Effector memory CD8-positive, alpha-beta T cell (primary cell): ENCODE data around the gene ESPN.
A peak's percentile ranks its signal among the peaks of the same experiment; 100 is the strongest.
"Not testable (repeated sequence)": the region's sequence is repeated elsewhere in the genome, so short reads cannot be mapped to it uniquely, and the experiment has no call there.

Source experiments
- ATAC-seq: fragments of 150-1000 bp; cut with Tn5 transposase; replicated peaks from 2 replicates; pipeline ENCODE4 v1.10.0; 2021; ENCODE audit warnings: mild to moderate bottlenecking, moderate library complexity
- DNase-seq, 3 experiments: peaks; one replicate each; pipeline ENCODE4 v3.0.0; 2021
- H3K27ac Mint-ChIP-seq, 2 donors: one replicate each; pipeline ENCODE4 v1.8.0; 2022; ENCODE audit warnings: mild to moderate bottlenecking in 2 of 2, mixed read lengths in 2 of 2, moderate library complexity in 2 of 2
- H3K27me3 Mint-ChIP-seq, 2 donors: one replicate each; pipeline ENCODE4 v1.8.0; 2022; ENCODE audit warnings: mixed read lengths in 2 of 2
- H3K36me3 Mint-ChIP-seq: one replicate; pipeline ENCODE4 v1.8.0; 2022; ENCODE audit warnings: mild to moderate bottlenecking, moderate library complexity, mixed read lengths; ENCODE audit not compliant: insufficient read depth
- H3K4me1 Mint-ChIP-seq, 2 donors: one replicate each; pipeline ENCODE4 v1.8.0; 2022; ENCODE audit warnings: low read depth in 2 of 2, mixed read lengths in 2 of 2
- H3K4me3 Mint-ChIP-seq, 2 donors: one replicate each; pipeline ENCODE4 v1.8.0; 2022; ENCODE audit warnings: mild to moderate bottlenecking in 2 of 2, mixed read lengths in 2 of 2, moderate library complexity in 2 of 2
- H3K9me3 Mint-ChIP-seq, 2 donors: one replicate each; pipeline ENCODE4 v1.8.0; 2022; ENCODE audit warnings: mixed read lengths in 2 of 2

Gene ESPN

GRCh38 chr1:6395130-6395529 lies 29.4 kb upstream of the ESPN start:
- not testable (repeated sequence) for H3K36me3 Mint-ChIP-seq, DNase-seq, H3K9me3 Mint-ChIP-seq, H3K27me3 Mint-ChIP-seq, ATAC-seq
- Mint-ChIP-seq H3K4me3 (peak overlapping the region; percentile 10 to 13), H3K27ac (peak overlapping the region in 1 of 2 donors; percentile 90), H3K4me1 (peaks cover 12 to 23% of the 10 kb centered on the region in 2 donors)

- not testable (repeated sequence) for DNase-seq, H3K27me3 Mint-ChIP-seq, H3K27ac Mint-ChIP-seq, ATAC-seq, H3K36me3 Mint-ChIP-seq, H3K4me3 Mint-ChIP-seq, H3K9me3 Mint-ChIP-seq
- peaks cover 12 to 23% of the 10 kb centered on the region in 2 donors for H3K4me1 Mint-ChIP-seq
Observed at GRCh38 chr1:6395781-6396244, 28.8 kb upstream of the ESPN start.

GRCh38 chr1:6396998-6397397 lies 27.6 kb upstream of the ESPN start:
- peaks cover 9% of the 10 kb centered on the region for H3K36me3 Mint-ChIP-seq
- no peaks in the 10 kb centered on the region for H3K9me3 Mint-ChIP-seq
- H3K27me3 Mint-ChIP-seq: no peaks in the 10 kb centered on the region
- no peak for ATAC-seq
- DNase-seq: no peak
- H3K4me1 Mint-ChIP-seq: peaks cover 12 to 20% of the 10 kb centered on the region in 2 donors
- peak overlapping the region in 1 of 2 donors; percentile 87 for H3K27ac Mint-ChIP-seq
- H3K4me3 Mint-ChIP-seq: peak overlapping the region in 1 of 2 donors; percentile 50

GRCh38 chr1:6397844-6398441 lies 26.6 kb upstream of the ESPN start:
- Mint-ChIP-seq H3K27me3 (no peaks in the 10 kb centered on the region), H3K9me3 (no peaks in the 10 kb centered on the region), H3K27ac (no peak overlapping the region), H3K4me3 (no peak overlapping the region), H3K4me1 (peaks cover 6 to 13% of the 10 kb centered on the region in 2 donors), H3K36me3 (peaks cover 4% of the 10 kb centered on the region)
- ATAC-seq: no peak
- DNase-seq: no peak

GRCh38 chr1:6399294-6399693 lies 25.3 kb upstream of the ESPN start:
- Mint-ChIP-seq H3K9me3 (no peaks in the 10 kb centered on the region), H3K27ac (no peak overlapping the region), H3K27me3 (no peaks in the 10 kb centered on the region), H3K36me3 (no peaks in the 10 kb centered on the region), H3K4me3 (no peak overlapping the region), H3K4me1 (peaks cover under 1 to 6% of the 10 kb centered on the region in 2 donors)
- ATAC-seq (no peak), DNase-seq (no peak)

GRCh38 chr1:6401673-6402072 lies 22.9 kb upstream of the ESPN start:
- no peaks in the 10 kb centered on the region for H3K36me3 Mint-ChIP-seq
- ATAC-seq (no peak), DNase-seq (no peak)

GRCh38 chr1:6408023-6408422 lies 16.6 kb upstream of the ESPN start:
- DNase-seq (no peak), ATAC-seq (no peak)
- no peak overlapping the region for H3K4me3 Mint-ChIP-seq
- no peak overlapping the region for H3K27ac Mint-ChIP-seq
- H3K9me3 Mint-ChIP-seq: no peaks in the 10 kb centered on the region
- H3K36me3 Mint-ChIP-seq: peaks cover 8% of the 10 kb centered on the region
- peaks cover 11 to 23% of the 10 kb centered on the region in 2 donors for H3K27me3 Mint-ChIP-seq
- peaks cover 0 to 4% of the 10 kb centered on the region in 2 donors for H3K4me1 Mint-ChIP-seq

More at GRCh38 chr1:6401673-6402072, 22.9 kb upstream of the ESPN start:
- Mint-ChIP-seq H3K27ac (no peak overlapping the region), H3K4me1 (peaks cover 0 to 4% of the 10 kb centered on the region in 2 donors), H3K4me3 (no peak overlapping the region), H3K27me3 (no peaks in the 10 kb centered on the region), H3K9me3 (no peaks in the 10 kb centered on the region)

GRCh38 chr1:6409053-6409452 lies 15.5 kb upstream of the ESPN start:
- Mint-ChIP-seq H3K4me3 (no peak overlapping the region), H3K9me3 (no peaks in the 10 kb centered on the region), H3K27me3 (peaks cover 21 to 33% of the 10 kb centered on the region in 2 donors), H3K27ac (no peak overlapping the region), H3K4me1 (peaks cover 0 to 4% of the 10 kb centered on the region in 2 donors), H3K36me3 (peaks cover 8% of the 10 kb centered on the region)
- DNase-seq (no peak), ATAC-seq (no peak)

- H3K36me3 Mint-ChIP-seq: peaks cover 8% of the 10 kb centered on the region
- no peak overlapping the region for H3K27ac Mint-ChIP-seq
- H3K4me1 Mint-ChIP-seq: peaks cover 0 to 7% of the 10 kb centered on the region in 2 donors
- DNase-seq: no peak
- peaks cover 27 to 40% of the 10 kb centered on the region in 2 donors for H3K27me3 Mint-ChIP-seq
- ATAC-seq: no peak
- no peaks in the 10 kb centered on the region for H3K9me3 Mint-ChIP-seq
- H3K4me3 Mint-ChIP-seq: no peak overlapping the region
Observed at GRCh38 chr1:6409733-6410132, 14.8 kb upstream of the ESPN start.

- Mint-ChIP-seq H3K9me3 (no peaks in the 10 kb centered on the region), H3K36me3 (peaks cover 8% of the 10 kb centered on the region), H3K27ac (no peak overlapping the region), H3K27me3 (peaks cover 30 to 46% of the 10 kb centered on the region in 2 donors), H3K4me3 (no peak overlapping the region), H3K4me1 (peaks cover 0 to 5% of the 10 kb centered on the region in 2 donors)
- DNase-seq: no peak
- no peak for ATAC-seq
Observed at GRCh38 chr1:6410248-6410893, 14.2 kb upstream of the ESPN start.

- Mint-ChIP-seq H3K27ac (no peak overlapping the region), H3K4me3 (no peak overlapping the region), H3K9me3 (no peaks in the 10 kb centered on the region), H3K4me1 (peaks cover 0 to 5% of the 10 kb centered on the region in 2 donors), H3K36me3 (peaks cover 4% of the 10 kb centered on the region), H3K27me3 (peaks cover 54 to 71% of the 10 kb centered on the region in 2 donors)
- DNase-seq (no peak), ATAC-seq (no peak)
Observed at GRCh38 chr1:6412896-6413295, 11.7 kb upstream of the ESPN start.

GRCh38 chr1:6414443-6414844 lies 10.1 kb upstream of the ESPN start:
- H3K4me1 Mint-ChIP-seq: peaks cover 0 to 6% of the 10 kb centered on the region in 2 donors
- H3K4me3 Mint-ChIP-seq: no peak overlapping the region
- H3K9me3 Mint-ChIP-seq: no peaks in the 10 kb centered on the region
- peak; percentile 71 for ATAC-seq
- no peaks in the 10 kb centered on the region for H3K36me3 Mint-ChIP-seq
- peaks cover 56 to 79% of the 10 kb centered on the region in 2 donors for H3K27me3 Mint-ChIP-seq
- DNase-seq: peak in 1 of 3 experiments; percentile 24
- H3K27ac Mint-ChIP-seq: no peak overlapping the region

GRCh38 chr1:6414881-6415626 lies 9.5 kb upstream of the ESPN start:
- H3K36me3 Mint-ChIP-seq: no peaks in the 10 kb centered on the region
- no peaks in the 10 kb centered on the region for H3K9me3 Mint-ChIP-seq
- no peak overlapping the region for H3K27ac Mint-ChIP-seq
- H3K27me3 Mint-ChIP-seq: peaks cover 56 to 83% of the 10 kb centered on the region in 2 donors
- no peak for DNase-seq
- ATAC-seq: no peak
- H3K4me1 Mint-ChIP-seq: peaks cover 0 to 9% of the 10 kb centered on the region in 2 donors
- H3K4me3 Mint-ChIP-seq: no peak overlapping the region
